Superior temporal gyrus (tissue), 1 donor: ENCODE measurements around the gene ZDHHC20.
"Not testable (repeated sequence)": the region's sequence is repeated elsewhere in the genome, so short reads cannot be mapped to it uniquely, and the experiment has no call there.

ENCODE experiments used
- DNase-seq: peaks from one replicate; pipeline ENCODE4 v3.0.0-alpha.2; 2016; ENCODE audit errors: extremely low spot score

The ZDHHC20 gene

GRCh38 chr13:21435687-21436151, 23.4 kb downstream of the ZDHHC20 start:
- peak; percentile 36 for DNase-seq

DNA sequence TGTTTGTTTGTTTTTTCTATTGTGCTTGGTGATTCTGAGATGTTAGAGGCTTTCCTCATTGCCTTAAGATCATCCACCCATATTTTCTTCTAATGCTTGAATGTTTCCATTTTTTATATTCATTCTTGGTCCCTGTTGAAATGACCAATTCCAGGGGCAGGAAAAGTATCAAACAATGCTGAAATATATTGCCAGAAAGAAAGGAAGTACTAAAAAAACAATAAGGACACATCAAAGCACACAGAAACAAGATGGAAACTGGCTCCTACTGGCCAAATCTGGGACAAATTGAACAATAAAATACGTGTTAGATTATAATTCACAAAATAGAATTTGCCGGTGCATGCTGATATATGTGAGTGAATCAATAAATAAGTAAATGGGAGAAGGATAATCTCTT, 23.9 kb downstream of the ZDHHC20 start:
- no peak for DNase-seq

DNA sequence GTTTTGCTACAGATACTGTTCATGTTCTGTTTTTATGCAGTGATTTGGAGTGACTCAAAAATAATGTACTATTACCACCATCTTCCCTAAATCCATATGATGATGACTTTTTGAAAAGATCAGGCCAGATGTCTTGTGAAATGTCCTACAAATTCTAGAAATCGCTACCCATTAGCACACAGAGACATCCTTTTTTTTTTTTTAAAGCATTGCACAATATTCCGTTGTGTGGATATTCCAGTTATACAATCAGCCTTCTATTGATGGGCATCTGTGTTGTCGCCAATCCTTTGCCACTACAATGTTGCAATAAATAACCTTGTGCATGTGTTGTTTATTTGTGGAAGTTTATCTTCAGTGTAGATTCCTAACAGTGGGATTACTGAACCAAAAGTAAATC, 24.5 kb downstream of the ZDHHC20 start:
- peak; percentile 88 for DNase-seq

GRCh38 chr13:21429211-21429610, 29.9 kb downstream of the ZDHHC20 start:
- DNase-seq: no peak

- DNase-seq: no peak
Measured at GRCh38 chr13:21427741-21428140, 31.4 kb downstream of the ZDHHC20 start.

DNA sequence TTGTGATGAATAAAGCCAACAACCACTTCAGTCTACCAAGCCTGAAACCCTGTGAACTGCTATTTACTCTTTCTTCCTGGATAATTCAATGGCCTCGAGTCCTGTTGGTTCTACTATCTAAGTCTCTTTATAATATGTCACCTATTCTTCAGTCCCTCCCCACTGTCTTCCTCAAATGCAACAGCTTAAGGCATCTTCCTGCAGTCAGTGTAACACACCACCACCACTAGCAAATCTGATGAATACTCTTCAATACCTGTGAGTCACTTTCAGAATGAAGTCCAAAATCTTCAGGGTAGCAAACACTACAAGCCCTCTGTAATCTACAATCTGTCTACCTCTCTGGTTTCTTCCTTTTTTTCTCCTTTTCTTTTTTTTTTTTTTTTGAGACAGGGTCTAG, 32.9 kb downstream of the ZDHHC20 start:
- DNase-seq: no peak

- DNase-seq: no peak
Measured at GRCh38 chr13:21420706-21421105, 38.4 kb downstream of the ZDHHC20 start.

DNA sequence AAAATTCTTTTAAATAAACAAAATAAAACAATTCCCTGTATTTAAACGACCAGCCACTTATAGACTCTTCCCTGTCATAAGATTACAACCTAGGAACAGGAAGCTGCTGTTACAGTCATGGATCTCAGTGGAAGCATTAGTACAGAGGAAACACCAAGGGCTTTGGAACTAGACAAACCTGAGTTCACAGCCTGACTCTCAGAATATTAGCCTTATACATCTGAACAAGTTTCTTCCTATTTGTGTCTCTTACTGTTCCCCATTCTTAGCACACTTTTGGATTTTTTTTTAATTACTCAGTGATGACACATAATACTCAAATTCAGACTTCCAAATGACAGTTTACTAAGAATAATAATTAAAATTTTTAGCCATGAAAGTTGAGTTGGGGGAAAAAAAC, 46.1 kb downstream of the ZDHHC20 start:
- DNase-seq: no peak

DNA sequence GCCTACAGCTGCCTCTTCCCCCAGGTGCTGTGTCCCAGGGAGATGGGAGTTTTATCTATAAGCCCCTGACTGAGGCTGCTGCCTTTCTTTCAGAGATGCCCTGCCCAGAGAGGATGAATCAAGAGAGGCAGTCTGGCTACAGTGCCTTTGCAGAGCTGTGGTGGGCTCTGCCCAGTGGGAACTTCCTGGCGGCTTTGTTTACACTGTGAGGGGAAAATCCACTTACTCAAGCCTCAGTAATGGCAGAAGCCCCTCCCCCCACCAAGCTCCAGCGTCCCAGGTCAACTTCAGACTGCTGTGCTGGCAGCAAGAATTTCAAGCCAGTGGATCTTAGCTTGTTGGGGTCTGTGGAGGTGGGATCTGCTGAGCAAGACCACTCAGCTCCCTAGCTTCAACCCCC, 48.6 kb downstream of the ZDHHC20 start:
- DNase-seq: not testable (repeated sequence)

DNA sequence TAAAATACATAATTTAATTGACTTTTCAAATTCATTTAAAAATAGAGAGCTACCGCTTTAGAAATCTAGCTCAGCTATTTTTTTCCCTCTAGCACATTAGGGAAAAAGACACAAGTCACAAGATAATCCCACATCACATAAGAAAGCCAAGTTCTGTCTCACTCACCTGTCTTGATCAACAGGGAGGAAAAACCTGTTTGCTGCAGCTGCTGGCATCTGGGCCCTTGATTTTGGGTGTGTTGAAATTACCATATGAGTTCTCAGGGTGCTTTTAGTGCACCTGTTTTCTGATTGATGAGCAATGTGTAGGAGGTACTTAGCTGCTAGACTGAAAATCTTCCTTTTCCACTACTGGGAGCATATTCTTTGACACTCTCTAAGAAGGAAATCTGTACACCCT, 53.8 kb downstream of the ZDHHC20 start:
- no peak for DNase-seq

GRCh38 chr13:21402586-21403307, 56.4 kb downstream of the ZDHHC20 start:
- no peak for DNase-seq

DNA sequence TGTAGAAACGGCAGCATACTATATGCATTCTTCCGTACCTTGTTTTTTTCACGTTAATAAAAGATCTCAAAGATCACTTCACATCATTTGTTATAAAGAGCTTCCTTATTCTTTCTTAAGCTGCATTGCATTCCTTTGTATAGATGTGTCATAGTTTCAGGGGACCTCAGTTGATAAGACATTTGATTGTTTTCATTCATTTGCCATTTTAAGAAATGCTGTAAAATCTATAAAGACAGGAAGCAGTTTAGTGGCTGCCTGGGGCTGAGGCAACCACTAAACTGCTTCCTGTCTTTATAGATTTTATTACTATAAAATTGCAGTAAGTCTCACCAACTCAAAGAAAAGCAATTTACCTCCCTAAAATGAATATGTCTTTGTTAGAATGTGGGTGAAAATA, 59.4 kb downstream of the ZDHHC20 start:
- DNase-seq: no peak

DNA sequence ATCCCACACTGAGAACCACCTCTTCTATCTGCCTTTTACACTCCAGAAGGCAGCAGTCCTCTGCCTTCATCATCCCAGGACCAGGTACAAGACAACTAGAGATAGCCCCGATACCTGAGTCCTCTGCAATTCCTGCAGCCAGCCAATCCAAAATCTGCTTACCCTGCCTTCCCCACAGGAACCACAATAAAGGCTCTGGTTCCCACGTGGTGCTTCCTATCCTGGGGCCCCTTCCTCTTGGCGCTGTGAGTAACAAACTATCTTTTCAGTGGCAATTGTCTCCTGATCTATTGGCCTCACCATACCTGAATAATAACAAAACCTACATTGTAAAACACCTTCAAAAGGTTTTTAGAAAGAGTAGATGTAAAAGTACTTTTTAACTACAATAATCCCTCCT, 63.1 kb downstream of the ZDHHC20 start:
- no peak for DNase-seq

- no peak for DNase-seq
Measured at GRCh38 chr13:21389124-21389523, 70.0 kb downstream of the ZDHHC20 start.

- no peak for DNase-seq
Measured at GRCh38 chr13:21385710-21386109, 73.4 kb downstream of the ZDHHC20 start.

DNA sequence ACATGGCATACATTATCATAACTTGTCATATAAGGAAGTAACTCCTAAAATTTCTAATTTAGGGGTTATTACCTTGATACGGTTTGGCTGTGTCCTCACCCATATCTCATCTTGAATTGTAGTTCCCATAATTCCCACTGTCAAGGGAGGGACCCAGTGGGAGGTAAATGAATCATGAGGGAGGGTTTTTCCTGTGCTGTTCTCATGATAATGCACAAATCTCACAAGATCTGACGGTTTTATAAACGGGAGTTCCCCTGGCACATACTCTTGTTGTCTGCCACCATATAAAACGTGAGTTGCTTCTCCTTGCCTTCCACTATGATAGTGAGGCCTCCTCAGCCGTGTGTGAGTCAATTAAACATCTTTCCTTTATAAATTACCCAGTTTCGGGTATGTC, 76.0 kb downstream of the ZDHHC20 start:
- no peak for DNase-seq

- not testable (repeated sequence) for DNase-seq
Measured at GRCh38 chr13:21376998-21377985, 81.8 kb downstream of the ZDHHC20 start.

GRCh38 chr13:21372530-21372929, 86.6 kb downstream of the ZDHHC20 start:
- no peak for DNase-seq

DNA sequence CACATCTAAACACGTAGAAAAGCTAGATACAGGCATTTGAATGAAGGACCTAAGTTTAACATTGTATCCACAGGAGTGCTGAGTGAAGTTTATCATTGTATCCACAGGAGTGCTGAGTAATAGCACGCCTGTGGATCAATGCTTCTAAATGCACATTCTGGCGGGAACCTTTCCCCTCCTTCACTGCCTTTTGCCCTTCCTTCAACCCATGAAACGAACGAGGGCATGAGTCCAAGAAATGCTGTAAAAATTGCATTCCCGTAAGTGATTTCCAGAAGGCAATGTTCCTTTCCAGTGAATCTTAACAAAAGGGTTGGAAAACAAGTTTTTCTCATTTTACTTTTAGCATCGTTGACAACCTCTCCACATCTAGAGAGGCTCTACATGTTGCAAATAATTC, 88.1 kb downstream of the ZDHHC20 start:
- no peak for DNase-seq

GRCh38 chr13:21365574-21365973, 93.5 kb downstream of the ZDHHC20 start:
- no peak for DNase-seq

- DNase-seq: no peak
Measured at GRCh38 chr13:21364916-21365315, 94.2 kb downstream of the ZDHHC20 start.

GRCh38 chr13:21364357-21364756, 94.7 kb downstream of the ZDHHC20 start:
- no peak for DNase-seq

DNA sequence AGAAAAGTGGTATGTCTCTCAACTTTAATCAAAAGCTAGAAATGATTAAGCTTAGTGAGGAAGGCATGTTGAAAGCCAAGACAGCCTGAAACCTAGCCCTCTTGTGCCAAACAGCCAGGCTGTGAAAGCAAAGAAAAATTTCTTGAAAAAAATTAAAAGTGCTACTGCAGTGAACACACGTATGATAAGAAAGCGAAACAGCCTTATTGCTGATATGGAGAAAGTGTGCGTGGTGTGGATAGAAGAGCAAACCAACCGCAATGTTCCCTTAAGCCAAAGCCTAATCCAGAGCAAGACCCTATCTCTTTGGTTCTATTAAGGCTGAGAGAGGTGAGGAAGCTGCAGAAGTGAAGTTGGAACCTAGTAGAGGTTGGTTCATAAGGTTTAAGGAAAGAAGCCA, 96.4 kb downstream of the ZDHHC20 start:
- no peak for DNase-seq
